Heart left ventricle (tissue), 16 donors: ENCODE measurements around the gene SBSN. TPM values are rescaled to one million over a fixed set of nuclear protein-coding genes. Genes with fewer than 3 reads are reported as not detected.
A peak's percentile ranks its signal among the peaks of the same experiment; 100 is the strongest.

Experiments used
- ATAC-seq, 4 donors: fragments of 200-7000 bp; cut with Tn5 transposase; one replicate each; pipeline ENCODE4 v1.9.1; 2020 to 2022; ENCODE audit warnings: moderate library complexity in 4 of 4, mild to moderate bottlenecking in 3 of 4, moderate number of reproducible peaks in 1 of 4
- DNase-seq, 5 donors: peaks; one replicate each; pipeline ENCODE4 v3.0.0-alpha.2; 2020
- H3K27ac ChIP-seq, 12 donors: fragments of 200-600 bp; sonication (generic) in 4 of 12; one replicate each; pipeline versions ENCODE4 v1.5.0 to v1.8.0; 2016 to 2022; ENCODE audit warnings: mild to moderate bottlenecking in 2 of 12
- H3K27me3 ChIP-seq, 9 donors: fragments of 200-600 bp; sonication (generic) in 2 of 9; one replicate each; pipeline versions ENCODE4 v1.5.1 to v1.8.0; 2016 to 2022; ENCODE audit warnings: mild to moderate bottlenecking in 3 of 9
- H3K36me3 ChIP-seq, 9 donors: fragments of 200-600 bp; sonication (generic) in 2 of 9; one replicate each; pipeline versions ENCODE4 v1.5.0 to v1.8.0; 2018 to 2022; ENCODE audit warnings: mild to moderate bottlenecking in 2 of 9
- H3K4me1 ChIP-seq, 12 donors: fragments of 200-600 bp; sonication (generic) in 4 of 12; one replicate each; pipeline versions ENCODE4 v1.5.0 to v1.8.0; 2016 to 2022; ENCODE audit warnings: mild to moderate bottlenecking in 3 of 12
- H3K4me3 ChIP-seq, 12 donors: fragments of 200-600 bp; sonication (generic) in 4 of 12; one replicate each; pipeline versions ENCODE4 v1.5.0 to v1.8.0; 2017 to 2022; ENCODE audit warnings: mild to moderate bottlenecking in 9 of 12, moderate library complexity in 4 of 12
- H3K9me3 ChIP-seq, 12 donors: fragments of 200-600 bp; sonication (generic) in 4 of 12; one replicate each; pipeline versions ENCODE4 v1.5.0 to v1.8.0; 2016 to 2022; ENCODE audit warnings: mild to moderate bottlenecking in 1 of 12
- CTCF ChIP-seq, 12 donors: fragments of 200-600 bp; sonication (generic) in 4 of 12; IDR thresholded peaks; one replicate each; pipeline versions ENCODE4 v1.5.0 to v1.8.0; 2018 to 2022; ENCODE audit warnings: antibody characterized with exemption in 12 of 12, mild to moderate bottlenecking in 5 of 12
- POLR2A ChIP-seq, 2 donors: fragments of 450-650 bp; IDR thresholded peaks; one replicate each; pipeline ENCODE4 v1.6.1; 2017; ENCODE audit warnings: antibody characterized with exemption in 2 of 2, mild to moderate bottlenecking in 2 of 2, moderate library complexity in 2 of 2
- WGBS, 4 donors: extraction: QIAGEN DNeasy Blood & Tissue Kit in 2 of 4; methylation state at CpG; one replicate each; pipeline versions ENCODE4 v1.1.5 to v1.1.7; 2013 to 2018; 5-methylcytosine and 5-hydroxymethylcytosine counted together
- intact Hi-C, 10 donors: fragments of 100-400 bp; cut with DNase I; formaldehyde crosslinking; loops; one replicate each; pipeline versions ENCODE4 v1.11.1 to v1.14.2; 2022
- polyA plus RNA-seq, 2 donors: library from polyadenylated mRNA; stranded (reverse); fragments of 200-250 nt; gene quantifications; one replicate each; pipeline ENCODE4 v1.2.3, GENCODE V29; 2013
- total RNA-seq, 9 donors: library from RNA; depleted of rRNA in 2 of 9; stranded (reverse); fragments of >200 nt in 2 of 9; fragmentation: NEBNext Ultra II Directional in 3 of 9; extraction: Animal tissue kit (Norgen Biotek cat#: 25700) in 3 of 9; gene quantifications; one replicate each; pipeline versions ENCODE4 v1.1.0 to v1.2.4, GENCODE V29; 2016 to 2023
- donor health status: ischemic (EF 13 %, LVEDD 7.1; RV severe dilation, severe dysfunction).
- donor health status: healthy with polysubstance abuse.
- donor health status: DM: no; HTN: yes; CAD: no.
- donor health status: DM: no; HTN: no; CAD: no.
- donor health status: ischemic (EF 25% LVEDD 6.9; RV normal size, moderate dysfunction).
- donor health status: ischemic (EF 25% LVEDD 5.7; RV mildly dilated, moderate dysfunction).
- donor health status: healthy.
- donor health status: DM: yes; HTN: yes; CAD: no.
- donor health status: ischemic (EF 35%, LVEDD 5.7; RV mildly dilated, moderate dysfunction).
- donor health status: nonischemic (EF 11% LVEDD 7.7; RV severe dilation, severe dysfunction).
- donor health status: DM: yes; HTN: yes; CAD: no.
- donor health status: PGD.
- donor health status: ischemic (EF 29% LVEDD 5.4; RV normal size, mild dysfunction).
- donor health status: nonischemic (EF 23%, LVEDD 6.1; RV moderate dilation, normal function).

The SBSN gene
- total and polyA plus RNA-seq, 11 donors = not detected

- Histone ChIP-seq H3K9me3 (no peaks in the 10 kb centered on the region), H3K27me3 (peaks cover 0 to 6% (median 0%) of the 10 kb centered on the region in 9 donors), H3K27ac (no peak overlapping the region), H3K4me1 (no peaks in the 10 kb centered on the region), H3K4me3 (no peak overlapping the region), H3K36me3 (no peaks in the 10 kb centered on the region)
- no peak for DNase-seq
- TF ChIP-seq POLR2A (IDR thresholded peaks at IDR 0.05) (no peak), CTCF (IDR thresholded peaks at IDR 0.05) (no peak)
- peak in 3 of 4 donors; percentile 36 to 65 (median 51) for ATAC-seq
- WGBS, 4 donors = 63 to 82% (median 70%) methylated on average over 4 of the region's 4 CpGs
- intact Hi-C loops = no loop called here
Observed at GRCh38 chr19:35502751-35503150, 25.4 kb downstream of the SBSN start.

- H3K27ac ChIP-seq = no peak overlapping the region
- intact Hi-C loops = no loop called here
- H3K4me1 ChIP-seq = no peaks in the 10 kb centered on the region
- no peaks in the 10 kb centered on the region for H3K36me3 ChIP-seq
- TF ChIP-seq CTCF (IDR thresholded peaks at IDR 0.05) (no peak), POLR2A (IDR thresholded peaks at IDR 0.05) (no peak)
- WGBS, 4 donors = 76 to 87% (median 82%) methylated on average over 15 of the region's 15 CpGs
- H3K4me3 ChIP-seq = no peak overlapping the region
- ATAC-seq = no peak
- no peaks in the 10 kb centered on the region for H3K9me3 ChIP-seq
- peaks cover 0 to under 1% (median 0%) of the 10 kb centered on the region in 9 donors for H3K27me3 ChIP-seq
- peak in 1 of 5 donors; percentile 51 for DNase-seq
Observed at GRCh38 chr19:35501684-35502083, 26.4 kb downstream of the SBSN start.

DNA sequence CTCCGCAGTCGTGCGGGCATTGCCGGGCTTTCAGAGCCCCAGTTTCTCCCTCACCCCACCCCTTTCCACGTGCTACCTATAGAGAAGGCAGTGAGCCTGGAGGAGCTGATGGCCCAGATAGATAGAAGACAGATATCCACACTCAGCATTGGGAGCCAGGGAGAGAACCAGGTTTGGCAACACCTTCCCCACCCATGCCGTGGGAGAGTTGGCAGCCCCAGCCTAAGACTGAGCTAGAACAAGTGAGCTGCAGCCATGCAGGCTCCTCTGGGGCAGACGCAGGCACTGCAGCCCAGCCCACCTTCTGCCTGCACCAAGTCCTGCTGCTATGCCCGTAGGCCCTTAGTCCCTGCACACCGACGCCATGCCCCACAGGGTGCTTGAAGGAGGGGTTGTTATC, 27.5 kb downstream of the SBSN start:
- 83 to 94% (median 88%) methylated on average over 7 to 10 of the region's 10 CpGs for WGBS, 4 donors
- DNase-seq = no peak
- no peak for ATAC-seq
- Histone ChIP-seq H3K27ac (no peak overlapping the region), H3K9me3 (no peaks in the 10 kb centered on the region), H3K4me1 (peaks cover 0 to under 1% (median 0%) of the 10 kb centered on the region in 12 donors), H3K27me3 (no peaks in the 10 kb centered on the region), H3K36me3 (no peaks in the 10 kb centered on the region), H3K4me3 (no peak overlapping the region)
- intact Hi-C loops = no loop called here
- TF ChIP-seq POLR2A (IDR thresholded peaks at IDR 0.05) = no peak
- TF ChIP-seq CTCF (IDR thresholded peaks at IDR 0.05) = no peak

- Histone ChIP-seq H3K27me3 (peaks cover 0 to 3% (median 0%) of the 10 kb centered on the region in 9 donors), H3K9me3 (no peaks in the 10 kb centered on the region), H3K36me3 (no peaks in the 10 kb centered on the region), H3K4me1 (peaks cover 0 to 7% (median 2%) of the 10 kb centered on the region in 12 donors), H3K4me3 (no peak overlapping the region), H3K27ac (no peak overlapping the region)
- 72 to 87% (median 77%) methylated on average over 9 of the region's 9 CpGs for WGBS, 4 donors
- intact Hi-C loops = loop anchor here in 4 of 10 donors (5.0 kb wide), 3 partner anchors 147 to 232 kb away; partner anchors contain the start of gene USF2 (in 1 of the 4)
- DNase-seq (no peak), ATAC-seq (no peak)
- TF ChIP-seq CTCF (IDR thresholded peaks at IDR 0.05) = no peak
- TF ChIP-seq POLR2A (IDR thresholded peaks at IDR 0.05) = no peak
Observed at GRCh38 chr19:35498984-35499527, 29.1 kb downstream of the SBSN start.
